Muscle of arm (tissue), 12 donors: ENCODE data around the gene INSYN2B. TPM values are rescaled to one million over a fixed set of nuclear protein-coding genes. Genes with fewer than 3 reads are reported as not detected.

ENCODE experiments used
- DNase-seq: peaks from one replicate; pipeline ENCODE4 v3.0.0-alpha.2; 2013
- polyA plus RNA-seq, 12 donors: library from polyadenylated mRNA; unstranded; fragments of 120-200 nt; gene quantifications; one replicate each; pipeline ENCODE4 v1.2.1, GENCODE V29; 2013; ENCODE audit not compliant: insufficient read length in 12 of 12

INSYN2B gene
- polyA plus RNA-seq, 12 donors, result 0.05 to 0.45 (median 0.18) TPM; not detected in 3

DNA sequence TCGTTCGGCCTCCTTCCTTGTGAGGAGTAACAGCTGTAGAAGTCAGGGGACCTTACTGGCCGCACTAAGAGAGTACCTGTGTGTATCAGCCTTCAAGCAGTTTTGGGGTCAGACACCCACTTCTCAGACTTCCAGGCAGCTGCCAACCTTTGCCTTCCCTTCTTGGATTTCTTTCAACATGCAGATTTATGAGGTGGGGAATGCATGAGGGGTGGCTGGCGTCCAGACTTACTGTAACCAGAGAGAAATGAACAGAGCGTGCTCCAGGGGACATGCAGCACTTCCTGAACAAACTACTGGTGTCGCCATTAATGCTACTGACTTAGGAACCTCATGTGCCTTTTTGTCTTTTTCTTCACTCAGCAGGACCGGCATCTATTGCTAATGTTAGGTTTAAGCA is 46.7 kb downstream of the INSYN2B start:
- DNase-seq, result no peak

DNA sequence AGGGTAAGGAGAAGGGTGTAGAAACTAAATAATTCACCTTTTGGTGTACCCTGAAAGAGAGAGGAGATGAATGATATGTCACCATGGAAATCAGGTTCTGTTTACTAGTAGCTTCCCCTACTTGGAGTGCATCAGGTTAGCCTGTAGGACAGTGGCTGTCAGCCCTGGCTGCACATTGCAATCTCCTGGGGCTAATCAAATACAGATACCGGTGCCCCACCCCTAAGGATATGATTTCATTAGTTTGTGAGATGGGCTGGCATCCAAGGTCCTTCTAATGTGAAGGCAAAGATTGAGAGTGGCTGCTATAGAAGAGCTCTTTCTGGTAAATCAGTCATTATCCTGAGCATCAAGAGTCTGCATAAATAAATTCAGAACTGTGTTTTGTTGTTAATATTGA is 47.2 kb downstream of the INSYN2B start:
- no peak for DNase-seq

DNA sequence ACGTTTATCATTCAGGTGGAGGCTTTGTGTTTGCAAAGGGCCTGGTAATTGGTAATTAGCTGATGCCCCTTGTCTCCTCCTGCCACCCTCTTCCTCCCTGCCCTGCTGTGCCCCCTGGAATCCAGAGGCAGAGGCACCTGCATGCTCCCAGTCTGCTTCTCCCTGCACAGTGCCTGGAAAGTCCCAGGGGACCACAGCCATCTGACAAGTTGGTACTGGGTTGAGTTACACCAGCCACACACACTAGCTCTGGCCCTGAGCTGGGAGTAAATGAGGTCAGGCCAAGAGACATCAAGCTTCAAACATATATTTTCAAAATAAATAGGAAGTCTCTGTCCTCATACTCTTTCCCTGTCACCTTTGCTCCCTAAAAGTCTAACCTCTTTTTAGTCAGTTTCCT is 56.3 kb downstream of the INSYN2B start:
- no peak for DNase-seq

DNA sequence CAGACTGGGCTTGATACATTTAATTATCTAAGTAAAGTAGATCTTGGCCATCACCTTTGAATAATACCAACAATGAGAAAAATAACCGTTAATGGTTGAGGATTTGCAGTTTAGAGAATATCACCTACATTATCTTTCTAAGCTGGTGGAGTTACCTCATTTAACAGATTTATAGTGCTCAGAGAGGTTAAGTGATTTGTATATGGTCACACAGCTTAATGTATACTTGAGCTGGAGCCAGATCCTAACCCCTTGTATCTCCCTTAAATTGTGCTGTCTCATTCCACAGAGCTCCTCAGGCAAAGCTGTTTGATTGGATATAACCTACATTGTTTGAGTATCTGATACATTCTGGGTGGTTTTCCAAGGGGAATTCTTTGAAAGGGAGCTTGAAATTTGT is 57.8 kb downstream of the INSYN2B start:
- DNase-seq, result no peak

DNA sequence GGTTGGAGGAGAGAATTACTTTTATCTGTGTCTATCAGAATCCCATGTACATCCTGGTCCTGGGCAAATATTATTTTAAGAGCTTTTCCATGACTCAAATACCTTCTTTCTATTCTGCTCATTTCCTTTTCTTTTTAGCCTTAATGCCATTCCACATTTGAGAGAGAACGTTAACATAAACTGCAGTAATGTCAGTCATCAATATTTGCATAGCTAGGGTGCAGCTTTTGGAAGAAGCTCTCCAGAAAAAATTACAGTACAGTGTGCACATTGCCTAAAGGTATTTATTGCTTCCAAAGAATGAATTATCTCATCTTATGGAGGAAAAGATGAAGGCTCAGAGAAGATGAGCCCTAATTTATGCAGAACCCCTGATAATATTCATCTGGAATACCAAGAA is 58.3 kb downstream of the INSYN2B start:
- no peak for DNase-seq

DNA sequence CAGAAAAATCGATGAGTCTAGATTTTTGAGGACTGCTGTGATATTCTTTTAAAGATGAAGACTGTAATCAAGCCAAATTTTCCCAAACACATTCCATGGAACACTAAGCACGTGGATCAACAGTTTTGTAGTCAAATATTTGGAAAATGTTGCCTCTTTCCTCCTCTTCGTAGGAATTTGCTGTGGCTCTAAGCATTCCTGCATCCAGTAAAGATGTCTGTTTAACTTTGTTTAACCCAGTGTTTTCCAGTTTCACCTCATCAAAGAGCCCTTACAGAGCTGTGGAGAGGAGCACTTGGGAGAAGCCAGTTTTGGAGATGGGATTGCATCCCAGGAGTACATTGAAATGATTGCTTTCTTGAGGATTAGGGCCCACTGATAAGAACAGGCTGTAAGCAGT is 58.9 kb downstream of the INSYN2B start:
- DNase-seq, result no peak

DNA sequence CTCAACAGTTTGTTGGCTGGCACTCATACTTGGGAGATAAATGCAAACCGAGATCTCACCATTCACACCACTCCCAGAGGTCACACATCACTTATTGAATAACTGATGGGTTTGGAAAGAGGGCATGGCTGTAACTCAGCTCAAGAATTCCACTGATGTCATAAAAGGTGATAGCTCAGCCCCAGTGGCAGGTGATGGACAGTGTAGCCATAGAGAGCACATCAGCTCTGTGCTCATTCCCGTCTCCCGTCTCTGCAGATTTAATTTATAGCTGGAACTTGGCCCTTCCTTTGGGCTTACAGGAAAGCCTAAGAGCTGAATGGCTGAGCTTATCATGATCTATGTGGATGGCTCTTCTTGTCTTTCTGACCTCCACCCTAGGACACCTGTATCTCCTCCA is 59.8 kb downstream of the INSYN2B start:
- DNase-seq, result no peak

DNA sequence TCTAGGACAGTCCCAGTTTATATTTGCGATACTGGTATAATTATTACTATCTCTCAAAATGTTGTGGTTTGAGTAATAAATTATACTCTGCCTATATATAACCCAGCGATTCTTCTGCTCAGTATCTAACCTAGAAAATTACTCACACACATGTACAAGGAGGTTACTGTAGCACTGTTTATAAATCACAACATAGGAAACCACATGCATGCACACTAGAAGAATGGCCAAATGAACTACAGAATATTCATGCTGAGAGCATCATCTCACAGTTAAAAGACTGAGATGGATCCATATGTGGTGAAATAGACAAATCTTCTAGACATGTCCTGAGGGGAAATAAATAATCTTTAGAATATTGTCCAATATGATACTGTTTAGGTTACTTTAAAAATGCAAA is 62.1 kb downstream of the INSYN2B start:
- no peak for DNase-seq

DNA sequence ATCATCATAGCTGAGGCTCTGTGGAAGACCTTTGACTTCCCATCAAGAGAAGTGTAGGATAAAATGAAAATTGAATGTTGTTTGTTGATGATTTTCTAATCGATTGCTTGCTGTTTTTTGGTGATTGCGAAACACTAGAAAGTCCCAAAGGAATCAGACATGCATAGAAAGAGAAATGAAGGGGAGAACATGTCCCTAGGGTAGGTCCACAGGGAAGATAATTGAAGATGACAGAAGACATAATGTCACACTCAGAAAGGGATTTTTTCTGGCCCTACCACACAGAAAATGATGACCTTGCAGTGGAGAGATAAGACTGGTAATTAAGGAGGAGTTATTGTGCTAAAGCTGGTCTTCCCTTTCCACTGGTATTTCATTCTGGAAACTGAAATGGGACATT is 62.8 kb downstream of the INSYN2B start:
- no peak for DNase-seq

DNA sequence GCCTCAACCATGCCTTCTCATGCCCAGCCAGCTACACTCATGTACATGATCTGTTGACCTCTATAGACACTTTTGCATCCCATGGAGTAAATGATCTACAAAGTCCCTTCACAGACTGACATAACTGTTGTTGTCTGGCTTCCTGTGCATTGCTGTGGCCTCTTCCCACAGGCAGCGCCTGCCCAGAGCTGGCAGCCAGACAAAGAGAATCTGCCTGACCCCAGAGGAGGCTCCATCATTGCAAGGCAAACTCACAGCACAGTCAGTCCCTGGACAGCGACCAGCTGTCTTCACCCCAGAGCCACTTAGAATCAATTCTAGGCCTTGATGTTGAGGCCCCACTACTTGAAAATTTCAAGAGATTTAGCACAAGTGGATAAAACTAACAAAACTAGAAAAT is 65.5 kb downstream of the INSYN2B start:
- DNase-seq, result peak; percentile 7

DNA sequence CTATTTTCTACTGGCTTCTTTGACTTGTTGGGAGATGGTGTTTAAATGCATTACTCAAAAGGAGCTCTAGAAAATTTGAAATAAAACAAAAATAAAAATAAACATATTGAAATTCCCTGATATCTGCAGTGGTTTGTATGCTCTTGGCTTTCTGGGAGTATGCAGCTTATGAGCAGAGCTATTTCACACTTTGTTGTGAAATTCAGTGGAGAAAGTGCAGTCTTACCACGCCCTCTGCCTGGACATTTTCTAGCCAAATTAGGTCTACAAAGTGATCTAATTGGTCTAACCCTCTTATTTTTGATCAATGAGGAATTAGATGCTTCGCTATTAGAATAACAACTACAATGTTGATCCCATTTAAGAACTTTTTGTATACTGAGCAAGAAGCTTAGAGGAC is 66.8 kb downstream of the INSYN2B start:
- no peak for DNase-seq

DNA sequence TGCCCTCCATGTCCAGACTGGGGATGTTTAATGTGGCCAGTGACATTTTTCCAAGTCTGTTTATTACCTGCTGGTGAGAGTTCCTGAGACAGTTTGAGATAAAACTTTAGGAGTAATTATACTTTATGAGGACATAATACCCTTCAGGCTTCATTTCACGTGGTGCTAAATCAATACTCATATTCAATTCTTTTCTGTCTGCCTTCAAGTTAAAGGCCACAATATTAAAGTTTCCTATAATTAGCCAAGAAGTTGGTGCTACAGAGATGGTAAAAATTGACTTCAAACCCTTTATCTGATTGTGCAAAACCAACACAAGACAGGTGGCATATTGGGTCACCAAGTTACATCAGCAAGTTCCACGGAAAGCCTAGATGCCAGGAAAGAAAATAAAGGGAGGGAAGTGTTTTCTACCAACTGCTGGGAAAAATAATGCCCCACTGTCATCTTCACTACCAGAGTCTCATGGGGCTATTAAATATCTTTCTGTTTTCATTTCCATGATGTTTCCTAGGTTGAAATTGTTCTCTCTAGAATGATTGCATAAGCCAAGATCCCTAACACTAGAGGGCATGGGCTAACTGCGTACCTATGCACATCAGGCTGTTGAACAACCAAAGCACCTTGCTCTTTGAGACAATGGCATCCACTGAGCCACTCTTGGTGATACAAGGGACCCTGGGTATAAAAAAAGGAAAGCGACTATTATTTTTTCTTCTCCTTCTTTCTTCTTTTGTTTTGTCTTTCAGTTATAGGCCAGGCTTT is 68.7 kb downstream of the INSYN2B start:
- DNase-seq, result no peak

DNA sequence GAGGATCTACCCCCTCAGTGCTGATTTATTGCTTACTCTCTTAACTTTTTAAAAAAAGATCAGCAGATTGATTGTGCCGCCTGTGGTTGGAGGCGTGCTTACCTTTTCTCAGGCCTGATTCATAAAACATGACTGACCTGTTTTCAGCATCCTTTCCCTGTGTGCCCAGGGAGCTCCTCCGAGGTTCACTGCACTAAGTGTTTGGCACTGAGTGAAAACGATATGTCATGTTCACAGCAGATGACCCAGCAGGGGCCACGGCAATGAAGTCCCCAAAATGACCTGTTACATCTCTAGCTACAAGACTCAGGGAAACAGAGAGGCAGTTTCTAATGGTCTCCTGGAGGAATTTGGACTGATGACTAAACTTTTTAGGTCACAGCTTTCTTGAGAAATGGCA is 69.9 kb downstream of the INSYN2B start:
- DNase-seq, result no peak

DNA sequence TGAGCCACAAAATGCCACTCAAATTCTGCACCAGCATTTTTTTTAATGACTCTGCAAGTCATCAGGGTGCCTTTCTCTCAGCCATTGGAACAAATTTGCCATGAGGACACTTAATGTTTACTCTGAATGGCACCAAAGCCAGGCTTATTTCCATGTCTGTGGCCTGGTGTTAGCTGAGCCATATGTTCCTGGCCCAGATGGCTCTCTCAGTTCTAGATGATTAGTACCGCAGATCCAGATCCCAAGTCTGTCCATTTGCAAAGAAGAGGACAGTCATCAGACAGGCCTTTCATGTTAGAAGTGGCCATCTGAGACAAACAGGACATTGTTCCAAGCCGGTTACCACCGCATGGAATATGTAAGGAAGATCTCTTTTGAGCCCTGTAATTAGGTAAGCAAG is 70.3 kb downstream of the INSYN2B start:
- no peak for DNase-seq

DNA sequence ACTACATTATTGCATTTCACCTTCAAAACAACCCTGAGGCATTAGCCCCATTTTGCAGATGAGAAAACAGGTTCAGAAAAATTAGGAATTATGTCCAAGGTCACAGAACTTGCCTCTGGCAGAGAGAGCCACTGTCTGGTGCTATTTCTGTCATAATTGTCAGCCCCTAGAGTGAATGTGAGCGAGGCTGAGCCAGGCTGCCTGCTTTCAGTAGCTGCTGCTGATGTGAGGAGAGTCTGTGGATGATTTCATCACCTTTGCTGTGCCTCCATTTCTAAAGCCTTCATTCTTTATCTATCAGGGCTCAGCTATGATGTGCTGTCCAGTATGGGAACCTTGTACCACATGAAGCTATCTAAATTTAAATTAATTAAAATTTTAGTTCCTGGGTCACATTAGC is 71.4 kb downstream of the INSYN2B start:
- DNase-seq, result no peak

DNA sequence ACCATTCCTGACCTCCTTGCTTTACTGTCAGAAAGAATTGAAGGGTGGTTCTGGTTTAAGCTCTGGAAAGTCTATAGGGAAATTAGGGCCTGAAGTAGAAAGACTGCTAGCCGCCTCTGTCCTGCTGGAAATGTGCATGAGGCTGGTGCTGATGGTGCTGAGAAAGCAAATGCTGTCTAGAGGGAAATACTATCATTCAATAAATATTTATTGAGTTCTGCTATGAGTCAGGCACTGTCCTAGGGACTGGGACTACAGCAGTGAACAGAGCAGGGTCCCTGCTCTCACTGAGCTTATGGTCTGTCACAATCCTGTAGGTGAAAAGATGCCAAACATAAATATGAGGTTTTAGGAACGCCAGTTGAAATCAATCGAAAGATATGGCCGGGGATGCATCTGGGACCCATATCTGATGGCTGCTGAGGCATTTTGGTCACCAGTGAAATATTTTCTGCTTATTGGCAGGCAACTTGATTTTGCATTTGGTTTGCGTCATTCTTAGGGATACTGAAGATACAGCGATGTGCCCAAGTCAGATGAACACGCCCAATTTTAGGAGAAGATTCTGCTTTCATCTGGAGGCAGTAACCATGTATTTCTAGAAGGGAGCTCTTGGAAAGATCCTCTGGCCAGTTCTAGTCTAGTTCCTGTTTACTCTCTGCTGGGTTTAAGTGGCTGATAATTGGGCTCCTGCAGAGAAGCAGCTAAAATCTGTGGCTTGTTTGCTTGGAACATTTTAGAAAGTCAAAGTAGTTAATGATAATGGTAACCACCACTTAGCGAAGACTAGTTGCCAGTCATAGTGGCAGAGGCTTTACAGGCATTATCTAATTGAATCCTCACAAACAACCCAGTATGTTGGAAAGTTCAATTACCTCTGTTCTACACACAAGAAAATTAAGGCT is 73.3 kb downstream of the INSYN2B start:
- no peak for DNase-seq

DNA sequence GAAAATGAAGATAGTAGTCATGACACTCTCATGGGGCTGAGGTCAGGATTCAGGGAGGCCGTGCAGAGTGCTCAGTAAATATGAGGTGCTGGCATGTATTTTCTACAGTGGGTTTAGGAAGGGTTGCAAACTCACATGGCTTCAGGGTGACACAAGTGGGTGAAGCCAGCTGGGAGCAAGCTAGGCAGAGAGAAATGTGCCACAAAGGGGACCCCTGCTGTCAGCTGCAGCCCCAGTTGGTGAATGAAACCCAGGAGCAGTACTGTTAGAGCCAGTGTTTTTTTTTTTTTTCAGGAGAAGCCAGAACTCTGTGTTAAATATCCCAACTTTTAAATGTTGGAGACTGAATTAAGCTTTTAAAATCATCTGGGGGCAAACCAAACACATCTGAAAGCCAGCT is 75.3 kb downstream of the INSYN2B start:
- DNase-seq, result no peak

DNA sequence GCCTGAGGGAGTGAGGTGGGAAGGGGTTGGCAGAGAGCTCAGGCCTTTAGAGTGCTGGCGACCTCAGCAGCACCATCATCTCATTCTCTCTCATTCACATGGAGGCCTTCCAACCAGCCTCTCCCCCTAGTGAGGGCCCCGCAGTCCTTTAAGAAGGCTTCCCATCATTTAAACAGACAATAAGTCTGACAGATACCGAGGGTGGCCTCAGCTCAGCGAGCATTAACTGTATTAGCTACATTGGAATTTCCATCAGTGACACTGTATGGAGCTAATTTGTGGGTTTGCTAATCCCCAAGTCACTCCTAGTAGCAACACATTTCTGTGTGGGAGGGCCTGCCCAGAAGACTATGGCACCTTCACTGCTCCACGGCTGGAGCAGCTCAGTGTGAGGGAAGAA is 75.8 kb downstream of the INSYN2B start:
- DNase-seq, result no peak

DNA sequence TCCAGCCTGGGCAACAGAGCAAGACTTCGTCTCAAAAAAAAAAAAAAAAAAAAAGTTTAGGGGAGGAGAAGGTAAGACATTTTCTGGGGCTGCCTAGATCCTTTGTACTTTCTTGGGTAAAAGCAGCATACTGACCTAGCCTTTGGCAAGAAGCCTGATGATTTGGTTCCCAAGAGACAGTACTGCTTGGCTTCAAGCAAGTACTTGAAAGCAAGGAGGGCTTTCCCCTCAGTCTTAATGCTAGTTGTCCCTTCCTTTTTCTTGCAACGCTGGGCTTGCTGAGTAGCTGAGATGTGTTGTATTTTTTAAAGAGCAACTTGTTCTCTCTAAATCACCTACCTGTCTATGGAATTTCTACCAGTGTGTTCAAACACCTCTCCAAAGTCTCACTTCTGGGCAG is 76.2 kb downstream of the INSYN2B start:
- peak; percentile 31 for DNase-seq

DNA sequence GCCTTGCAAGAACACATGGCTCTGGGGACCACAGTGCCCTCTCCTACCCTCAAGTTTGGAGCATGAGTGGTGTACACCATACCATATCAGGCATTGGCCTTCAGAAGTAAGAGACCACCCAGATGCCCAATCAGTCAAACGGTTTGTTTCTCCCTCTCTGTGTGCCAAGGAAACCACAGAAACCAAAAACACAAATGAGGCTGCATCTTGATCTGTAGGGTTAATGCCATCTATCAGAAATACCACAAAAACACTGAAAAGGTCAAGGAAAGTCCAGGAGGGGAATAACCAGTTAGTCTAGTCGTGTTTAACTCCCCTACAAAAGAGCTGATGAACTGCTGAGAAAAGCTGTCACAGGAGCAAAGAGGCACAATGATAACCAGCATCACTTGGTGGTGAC is 78.4 kb downstream of the INSYN2B start:
- no peak for DNase-seq

DNA sequence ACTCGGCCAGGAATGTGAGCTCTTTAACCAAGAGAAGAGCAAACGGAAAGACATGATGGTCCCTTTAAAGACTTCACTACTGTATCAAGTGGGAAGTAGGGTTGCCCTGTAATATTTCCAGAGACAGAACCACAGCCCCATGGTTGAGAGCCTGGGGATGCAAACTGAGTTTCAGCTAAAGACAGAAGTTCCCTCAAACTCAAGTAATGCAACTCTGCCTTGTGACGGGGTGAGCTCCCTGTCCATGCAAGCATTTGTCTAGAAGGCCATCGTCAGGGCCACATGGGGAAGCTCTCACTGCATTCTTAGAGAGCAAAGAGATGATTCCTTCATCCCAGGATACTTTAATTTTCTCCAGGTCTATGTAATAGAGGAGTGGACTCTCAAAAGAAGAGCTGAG is 82.8 kb downstream of the INSYN2B start:
- DNase-seq, result no peak

DNA sequence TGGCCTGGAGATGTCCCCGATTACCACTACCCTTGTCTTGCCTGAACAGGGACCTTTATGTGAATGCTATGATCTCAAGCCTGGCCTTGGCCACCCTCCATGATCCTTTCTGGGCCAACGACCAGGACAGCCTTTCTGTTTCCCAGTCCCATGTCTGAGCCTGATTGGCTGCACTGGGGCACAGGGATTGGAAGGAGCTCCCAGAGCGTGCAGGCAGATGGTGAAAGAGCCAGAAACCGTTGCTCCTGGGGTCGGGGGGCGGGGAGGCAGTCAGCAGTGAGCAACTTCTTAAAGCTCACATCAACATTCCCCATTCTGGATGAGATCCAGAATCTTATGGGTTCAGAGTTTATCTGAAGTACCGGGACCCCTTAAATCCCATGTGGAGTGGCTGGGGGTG is 84.4 kb downstream of the INSYN2B start:
- no peak for DNase-seq

DNA sequence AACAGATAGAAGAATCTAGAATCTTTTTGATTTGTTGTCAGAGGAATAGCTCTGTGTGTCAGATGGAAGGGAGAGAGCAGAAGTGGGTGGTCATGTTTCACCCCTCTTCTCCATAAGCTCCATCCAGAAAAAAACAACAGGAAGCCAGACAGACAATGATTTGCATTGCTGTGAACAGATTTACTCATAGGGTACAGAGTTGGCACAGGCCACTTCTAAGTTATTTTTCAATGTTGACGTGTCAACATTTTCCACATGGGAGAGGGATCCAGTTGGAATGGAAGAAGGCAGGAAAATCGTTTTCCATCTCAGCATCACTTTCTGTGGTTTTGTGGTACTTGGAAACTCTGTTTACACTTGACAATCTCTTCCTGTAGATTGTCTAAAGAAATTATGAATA is 86.7 kb downstream of the INSYN2B start:
- DNase-seq, result no peak
